Ascending aorta (tissue), 2 donors: ENCODE results near the gene ABLIM2. TPM values are rescaled to one million over a fixed set of nuclear protein-coding genes. Genes with fewer than 3 reads are reported as not detected.
A peak's percentile ranks its signal among the peaks of the same experiment; 100 is the strongest.

ENCODE experiments used
- DNase-seq, 2 donors: peaks; one replicate each; pipeline ENCODE4 v3.0.0-alpha.2; 2019; ENCODE audit warnings: low spot score in 2 of 2
- H3K27ac ChIP-seq, 2 donors: fragments of 200-600 bp; sonication (generic); one replicate each; pipeline ENCODE4 v1.5.1; 2016 to 2017; ENCODE audit warnings: mild to moderate bottlenecking in 1 of 2
- H3K27me3 ChIP-seq: fragments of 200-600 bp; sonication (generic); one replicate; pipeline ENCODE4 v1.5.1; 2017
- H3K36me3 ChIP-seq, 2 donors: fragments of 200-600 bp; sonication (generic); one replicate each; pipeline ENCODE4 v1.5.1; 2016
- H3K4me1 ChIP-seq, 2 donors: fragments of 200-600 bp; sonication (generic); one replicate each; pipeline ENCODE4 v1.5.1; 2016 to 2017; ENCODE audit warnings: mild to moderate bottlenecking in 1 of 2
- H3K4me3 ChIP-seq, 2 donors: fragments of 200-600 bp; sonication (generic); one replicate each; pipeline ENCODE4 v1.5.1; 2016 to 2017; ENCODE audit warnings: mild to moderate bottlenecking in 1 of 2
- H3K9me3 ChIP-seq, 2 donors: fragments of 200-600 bp; sonication (generic); one replicate each; pipeline ENCODE4 v1.5.1; 2016
- CTCF ChIP-seq, 3 experiments: fragments of 200-600 bp in 2 of 3; fragments of 450-650 bp in 1 of 3; sonication (generic) in 2 of 3; IDR thresholded peaks; one replicate each; pipeline ENCODE4 v1.5.1; 2016 to 2019; ENCODE audit warnings: antibody characterized with exemption in 3 of 3, mild to moderate bottlenecking in 1 of 3, moderate library complexity in 1 of 3
- intact Hi-C: fragments of 100-400 bp; cut with DNase I; formaldehyde crosslinking; loops from one replicate; pipeline ENCODE4 v1.15.1; 2023
- total RNA-seq: library from RNA; depleted of rRNA; stranded (reverse); fragments of >200 nt; gene quantifications from one replicate; pipeline ENCODE4 v1.1.0, GENCODE V29; 2016

ABLIM2 gene
- total RNA-seq, 1 donor from 2014 or later: 30.8 TPM

GRCh38 chr4:8159537-8160232 lies 1.1 kb upstream of the ABLIM2 start:
- no peak for TF ChIP-seq CTCF (IDR thresholded peaks at IDR 0.05)
- intact Hi-C loops: loop anchor here (1.0 to 10.0 kb wide), 4 partner anchors 243 to 1377 kb away; partner anchors contain the start of gene KIAA0232
- H3K27me3 ChIP-seq: no peaks in the 10 kb centered on the region
- no peak for DNase-seq
- H3K4me1 ChIP-seq: peaks cover 13 to 25% of the 10 kb centered on the region in 2 donors
- H3K36me3 ChIP-seq: no peaks in the 10 kb centered on the region
- peak overlapping the region in 1 of 2 donors; percentile 36 for H3K27ac ChIP-seq
- H3K4me3 ChIP-seq: peak overlapping the region; percentile 86 to 94
- no peaks in the 10 kb centered on the region for H3K9me3 ChIP-seq

GRCh38 chr4:8157944-8158709 lies 486 bp downstream of the ABLIM2 start:
- no peaks in the 10 kb centered on the region for H3K9me3 ChIP-seq
- no peaks in the 10 kb centered on the region for H3K27me3 ChIP-seq
- peak in 1 of 3 experiments; percentile 46 for TF ChIP-seq CTCF (IDR thresholded peaks at IDR 0.05)
- intact Hi-C loops: loop anchor here (5.0 to 10.0 kb wide), 3 partner anchors 269 to 1376 kb away; partner anchors contain the start of gene KIAA0232
- peak overlapping the region; percentile 86 to 93 for H3K4me3 ChIP-seq
- H3K36me3 ChIP-seq: no peaks in the 10 kb centered on the region
- no peak for DNase-seq
- peaks cover 13 to 25% of the 10 kb centered on the region in 2 donors for H3K4me1 ChIP-seq
- peak overlapping the region in 1 of 2 donors; percentile 50 for H3K27ac ChIP-seq

- Histone ChIP-seq H3K36me3 (no peaks in the 10 kb centered on the region), H3K4me1 (peaks cover 13 to 25% of the 10 kb centered on the region in 2 donors), H3K27me3 (no peaks in the 10 kb centered on the region), H3K4me3 (peak overlapping the region; percentile 86 to 93), H3K27ac (peak overlapping the region in 1 of 2 donors; percentile 50), H3K9me3 (no peaks in the 10 kb centered on the region)
- no peak for TF ChIP-seq CTCF (IDR thresholded peaks at IDR 0.05)
- intact Hi-C loops: loop anchor here (5.0 to 10.0 kb wide), 3 partner anchors 270 to 1375 kb away; partner anchors contain the start of gene KIAA0232
- peak; percentile 16 to 83 for DNase-seq
These were observed 1.1 kb downstream of the ABLIM2 start for GRCh38 chr4:8157496-8157895.

- Histone ChIP-seq H3K9me3 (no peaks in the 10 kb centered on the region), H3K27ac (peak overlapping the region in 1 of 2 donors; percentile 13), H3K4me3 (no peak overlapping the region), H3K4me1 (peaks cover 13 to 25% of the 10 kb centered on the region in 2 donors), H3K27me3 (no peaks in the 10 kb centered on the region), H3K36me3 (no peaks in the 10 kb centered on the region)
- peak in 1 of 2 donors; percentile 75 for DNase-seq
- no peak for TF ChIP-seq CTCF (IDR thresholded peaks at IDR 0.05)
- intact Hi-C loops: loop anchor here (5.0 to 10.0 kb wide), 3 partner anchors 271 to 1374 kb away; partner anchors contain the start of gene KIAA0232
These were observed 2.0 kb downstream of the ABLIM2 start for GRCh38 chr4:8156617-8157016.

- no peak overlapping the region for H3K4me3 ChIP-seq
- peak overlapping the region in 1 of 2 donors; percentile 40 for H3K27ac ChIP-seq
- H3K36me3 ChIP-seq: no peaks in the 10 kb centered on the region
- no peaks in the 10 kb centered on the region for H3K27me3 ChIP-seq
- TF ChIP-seq CTCF (IDR thresholded peaks at IDR 0.05): no peak
- intact Hi-C loops: loop anchor here (5.0 to 10.0 kb wide), 3 partner anchors 271 to 1374 kb away; partner anchors contain the start of gene KIAA0232
- no peaks in the 10 kb centered on the region for H3K9me3 ChIP-seq
- H3K4me1 ChIP-seq: peaks cover 13 to 25% of the 10 kb centered on the region in 2 donors
- no peak for DNase-seq
These were observed 2.8 kb downstream of the ABLIM2 start for GRCh38 chr4:8155660-8156421.
